Activated naive CD8-positive, alpha-beta T cell treated with anti-CD3 and anti-CD28 coated beads, Interleukin-2, amount 50 U/mL, for 16 hours (primary cell): ENCODE data around the gene GPR35.

Experiments used
- DNase-seq: peaks from one replicate; pipeline ENCODE4 v3.0.0-alpha.2; 2020; ENCODE audit warnings: low read depth, low spot score

Gene GPR35

DNA sequence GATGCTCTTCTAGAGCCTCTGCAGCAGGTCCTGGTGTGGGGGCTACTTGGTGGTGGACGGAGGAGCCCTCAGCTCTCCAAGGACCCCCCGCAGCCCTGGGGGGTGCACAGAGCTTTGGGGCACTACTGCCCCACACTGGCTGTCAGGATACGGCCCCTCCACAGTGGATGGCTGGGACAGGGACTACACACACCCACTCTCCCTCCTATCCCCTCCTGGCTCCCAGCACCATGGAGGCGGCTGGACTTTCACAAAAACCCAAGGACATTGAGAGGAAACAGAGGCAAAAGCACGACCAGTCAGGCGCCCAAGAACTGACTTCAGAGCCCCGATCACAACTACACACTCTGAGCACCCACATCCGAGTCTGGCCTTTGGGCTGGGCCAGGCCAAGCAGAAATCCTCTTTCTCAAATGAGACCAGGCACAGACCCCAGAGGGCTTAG is 12.6 kb downstream of the GPR35 start:
- DNase-seq, result no peak

DNA sequence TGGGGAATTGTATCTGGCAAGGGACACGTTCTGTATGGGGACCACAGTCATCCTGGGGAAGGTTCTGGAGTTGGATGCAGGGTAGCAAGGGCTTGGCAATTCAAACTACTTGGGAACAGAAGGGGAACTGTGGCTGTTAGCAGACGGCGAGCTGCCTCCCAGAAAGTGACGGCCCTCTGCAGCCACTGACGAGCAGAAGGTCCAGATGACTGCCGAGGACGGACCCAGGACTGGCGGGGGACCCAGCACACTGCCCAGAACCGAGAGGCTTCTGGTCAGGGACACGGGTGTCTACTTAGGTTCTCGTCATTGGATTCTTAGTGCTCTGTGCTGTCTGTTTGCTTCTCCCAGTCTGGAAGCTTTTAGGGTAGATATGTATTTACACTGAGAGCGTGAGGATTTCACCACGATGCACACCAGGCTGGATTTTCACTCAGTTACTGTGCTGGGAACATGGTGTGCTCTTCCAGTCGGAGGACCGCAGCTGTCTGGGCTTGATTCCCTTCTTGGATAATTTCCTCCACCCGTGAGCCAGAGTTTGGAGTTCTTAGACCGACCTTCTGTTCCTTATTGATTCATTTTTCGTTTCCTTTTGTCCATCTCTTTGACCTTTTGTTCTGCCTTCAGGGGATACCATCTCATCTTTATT is 13.4 kb downstream of the GPR35 start:
- no peak for DNase-seq

DNA sequence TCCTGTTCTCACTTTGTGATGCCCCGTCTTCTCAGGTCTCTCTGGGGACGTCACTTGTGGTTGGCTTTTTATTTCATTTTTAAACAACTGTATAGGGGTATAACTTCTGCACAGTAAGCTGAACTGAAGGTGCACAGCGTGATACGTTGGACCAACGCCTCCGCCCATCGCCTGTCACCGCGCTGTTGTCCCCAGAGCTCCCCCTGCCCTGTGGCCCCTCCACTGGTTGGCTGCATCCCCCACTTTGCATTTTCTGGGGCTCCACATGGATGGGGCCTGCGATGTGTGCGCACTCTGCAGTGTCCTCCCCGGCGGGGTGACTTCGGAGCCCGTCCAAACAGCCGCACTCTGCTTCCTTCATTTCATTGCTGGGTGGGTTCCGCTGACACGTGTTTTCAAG is 14.3 kb downstream of the GPR35 start:
- no peak for DNase-seq

DNA sequence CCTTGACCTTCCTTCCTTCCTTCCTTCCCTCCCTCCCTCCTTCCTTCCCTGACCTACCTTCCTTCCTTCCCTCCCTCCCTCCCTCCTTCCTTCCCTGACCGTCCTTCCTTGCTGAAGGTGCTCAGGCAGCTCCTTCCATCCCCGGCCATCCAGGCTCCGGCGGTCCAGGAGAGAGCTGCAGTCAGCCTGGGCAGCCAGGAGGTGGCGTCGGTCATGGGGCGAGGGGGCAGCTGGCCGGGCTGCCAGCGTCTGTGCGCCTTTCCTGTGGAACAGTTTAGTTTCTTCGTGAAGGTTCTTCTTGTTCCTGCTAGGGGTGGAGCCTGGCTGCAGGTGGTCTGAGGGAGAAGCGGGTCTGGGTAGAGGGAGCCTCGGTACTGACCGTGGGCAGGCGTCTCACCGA is 15.7 kb downstream of the GPR35 start:
- no peak for DNase-seq

DNA sequence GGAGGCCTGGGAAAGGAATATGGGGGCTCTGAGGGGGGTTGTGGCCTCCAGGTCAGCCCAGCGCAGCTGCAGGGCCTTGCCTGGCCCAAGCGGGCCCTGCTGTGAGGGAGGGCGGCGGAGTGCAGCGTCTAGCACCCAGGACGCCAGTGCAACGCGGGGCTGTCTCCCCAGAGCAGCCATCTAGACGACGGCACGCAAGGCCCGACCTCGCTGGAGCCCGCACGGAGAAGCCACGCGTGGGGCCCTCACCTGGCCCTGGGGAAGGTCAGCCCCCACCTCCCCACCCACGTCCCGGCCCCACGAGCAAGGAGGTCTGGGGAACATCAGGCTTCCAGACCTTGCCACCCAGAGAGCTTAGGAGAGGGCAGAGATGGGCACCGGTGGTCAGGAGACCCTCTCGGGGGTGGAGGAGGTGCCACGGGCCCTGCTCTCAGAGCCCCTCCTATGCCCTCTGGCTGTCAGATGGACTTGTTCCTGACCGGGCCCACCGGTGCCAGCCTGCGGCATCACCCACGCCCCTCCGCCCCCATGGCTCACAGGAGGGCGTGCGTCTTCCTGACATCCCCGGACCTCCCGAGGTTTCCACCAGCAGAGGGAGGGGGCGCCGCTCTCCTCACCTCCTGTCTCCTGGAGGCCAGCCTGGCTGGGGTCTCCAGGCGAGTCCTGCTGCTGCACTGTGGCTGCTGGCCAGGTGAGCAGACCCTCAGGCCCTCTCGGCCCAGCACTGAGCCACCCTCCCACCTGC is 17.0 kb downstream of the GPR35 start:
- DNase-seq, result no peak

DNA sequence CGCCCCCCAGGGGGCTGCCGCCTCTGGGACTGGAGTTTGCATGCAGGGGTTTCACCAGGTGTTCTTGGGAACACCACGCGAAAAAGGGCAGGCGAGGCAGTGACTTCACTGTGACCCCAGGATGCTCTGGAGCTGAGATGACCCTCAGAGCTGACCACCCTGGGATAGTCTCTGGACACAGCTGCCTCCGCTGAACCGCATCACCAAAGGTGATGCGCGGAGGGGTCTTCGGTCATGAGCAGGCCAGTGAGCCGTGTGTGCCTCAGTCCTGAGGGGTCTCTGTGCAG is 17.5 kb downstream of the GPR35 start:
- no peak for DNase-seq

DNA sequence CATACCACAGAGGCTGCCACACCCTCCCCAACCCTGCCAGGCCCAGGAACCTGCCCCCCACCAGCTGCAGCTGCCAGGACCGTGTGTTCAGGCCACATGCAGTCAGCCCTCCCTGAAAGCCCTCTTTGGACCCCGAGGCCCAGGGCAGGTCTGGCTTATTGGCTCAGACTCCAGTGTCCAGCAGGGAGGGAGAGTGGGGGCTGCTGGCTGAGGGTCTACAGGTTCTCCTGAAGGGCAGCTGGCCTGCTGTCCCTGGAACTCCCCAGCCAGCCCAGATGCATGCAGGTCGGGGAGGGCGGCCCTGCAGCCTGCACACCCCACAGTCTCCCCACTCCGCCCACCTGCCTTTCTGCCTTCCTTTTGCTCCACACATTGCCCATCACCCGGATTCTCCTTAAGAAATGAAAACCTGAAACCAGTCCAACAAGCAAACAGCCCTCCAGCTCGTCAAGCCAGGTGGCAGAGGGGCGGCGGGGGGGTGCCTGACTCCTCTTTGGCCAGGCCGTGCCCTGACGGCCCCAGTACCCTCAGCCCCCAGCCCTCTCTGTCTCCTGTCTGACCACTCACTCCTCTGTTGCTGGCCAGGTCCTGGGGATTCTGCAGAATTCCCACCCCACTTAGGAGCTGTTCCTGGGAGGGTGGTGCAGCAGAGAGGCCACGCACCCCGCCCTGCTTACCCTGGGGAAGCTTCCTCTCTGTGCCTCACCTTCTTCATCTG is 18.0 kb downstream of the GPR35 start:
- no peak for DNase-seq

DNA sequence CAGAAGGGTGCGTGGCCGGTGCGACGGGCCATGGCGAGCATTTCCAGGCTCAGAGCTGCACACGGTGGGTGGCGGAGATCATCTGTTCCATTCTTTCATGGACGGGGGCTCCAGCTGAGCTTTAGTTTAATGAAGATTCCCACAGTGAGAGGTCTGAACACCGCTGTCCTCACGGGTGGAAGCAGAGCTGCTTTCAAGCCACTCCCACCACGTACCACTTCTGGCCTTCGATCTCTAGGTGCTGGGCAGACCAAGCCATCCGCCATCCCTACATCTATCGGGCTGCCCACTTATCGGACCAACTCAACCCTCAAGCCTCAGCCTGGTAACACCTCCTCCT is 18.5 kb downstream of the GPR35 start:
- DNase-seq, result no peak

DNA sequence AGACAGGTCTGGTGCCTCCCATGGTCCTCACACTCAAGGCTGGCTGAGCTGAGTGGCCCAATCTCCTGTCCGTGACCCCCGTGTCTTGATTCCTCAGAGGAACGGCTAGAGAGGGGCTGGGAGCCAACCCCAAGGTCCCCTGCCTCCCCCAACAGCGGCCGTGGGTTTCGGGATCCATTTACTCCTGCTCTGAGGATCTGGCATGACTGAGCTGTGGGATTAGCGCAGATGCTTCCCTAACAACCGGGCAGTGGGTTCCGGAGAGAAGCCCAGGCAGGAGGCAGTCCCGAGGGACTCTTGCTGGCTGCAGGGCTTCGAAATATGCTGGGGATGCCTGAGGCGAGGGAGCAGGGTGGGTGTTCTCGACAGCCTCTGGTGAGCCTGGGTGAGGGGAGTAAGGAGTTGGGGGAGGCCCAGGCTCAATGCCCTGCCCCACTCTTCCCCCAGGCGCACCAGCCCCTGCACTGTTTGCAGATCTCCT is 18.9 kb downstream of the GPR35 start:
- no peak for DNase-seq

DNA sequence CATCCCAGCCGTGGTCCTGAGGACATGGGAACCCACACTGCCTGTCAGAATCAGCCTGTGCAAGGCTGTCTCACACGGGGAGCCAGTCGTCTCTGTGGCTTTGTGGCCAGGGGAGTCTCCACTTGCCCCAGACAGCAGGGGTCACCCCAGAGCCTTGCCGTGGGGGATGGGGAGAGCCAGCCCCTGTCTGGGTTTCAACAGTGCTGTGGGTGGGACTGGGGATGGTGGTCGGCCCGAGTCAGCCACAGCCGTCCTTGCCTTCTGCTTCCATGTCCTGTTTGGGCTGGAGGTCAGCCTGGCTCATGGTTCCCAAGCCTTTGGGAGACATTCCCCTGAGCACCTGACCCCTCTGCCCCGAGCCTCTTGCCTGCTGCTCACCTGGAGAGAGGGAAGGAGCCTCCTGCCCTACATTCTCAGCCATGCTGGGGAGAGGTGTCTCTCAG is 19.6 kb downstream of the GPR35 start:
- DNase-seq, result no peak

DNA sequence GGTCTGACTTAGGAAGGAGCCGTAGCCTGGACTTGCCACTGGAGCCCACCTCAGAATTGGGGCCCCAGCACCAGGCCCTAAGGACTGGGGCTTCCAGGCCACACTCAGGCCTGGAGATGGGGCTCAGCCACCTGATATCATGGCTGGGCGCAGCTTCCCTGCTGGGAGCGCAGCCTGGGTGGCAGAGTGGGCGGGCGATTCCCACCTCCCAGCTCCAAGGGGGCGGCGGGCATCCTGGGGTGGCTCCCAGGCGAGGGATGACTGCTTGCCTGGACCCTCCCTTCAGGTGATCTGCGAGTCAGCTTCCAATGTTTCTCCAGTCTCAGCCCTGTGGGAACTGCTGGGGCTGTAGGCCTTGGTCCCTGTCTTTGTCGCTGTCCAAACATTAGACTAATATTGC is 20.1 kb downstream of the GPR35 start:
- no peak for DNase-seq

DNA sequence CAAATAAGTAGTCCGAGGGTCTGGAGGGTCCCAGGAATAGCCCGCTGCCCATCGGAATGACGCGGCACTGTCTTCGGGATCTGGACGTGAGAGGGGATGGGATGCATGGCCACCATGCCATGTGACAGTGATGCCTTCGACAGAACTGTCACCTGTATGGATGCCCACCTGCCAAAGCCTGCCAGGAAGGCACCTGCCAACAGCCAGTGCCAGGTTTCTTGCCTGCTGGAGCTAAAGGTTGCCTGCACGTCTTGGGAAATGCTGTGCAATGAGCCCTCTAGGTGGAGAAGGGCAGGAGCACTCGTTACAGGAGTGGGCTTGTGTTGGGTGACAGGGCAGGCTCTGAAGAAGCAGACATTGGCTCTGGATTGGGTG is 20.5 kb downstream of the GPR35 start:
- no peak for DNase-seq

DNA sequence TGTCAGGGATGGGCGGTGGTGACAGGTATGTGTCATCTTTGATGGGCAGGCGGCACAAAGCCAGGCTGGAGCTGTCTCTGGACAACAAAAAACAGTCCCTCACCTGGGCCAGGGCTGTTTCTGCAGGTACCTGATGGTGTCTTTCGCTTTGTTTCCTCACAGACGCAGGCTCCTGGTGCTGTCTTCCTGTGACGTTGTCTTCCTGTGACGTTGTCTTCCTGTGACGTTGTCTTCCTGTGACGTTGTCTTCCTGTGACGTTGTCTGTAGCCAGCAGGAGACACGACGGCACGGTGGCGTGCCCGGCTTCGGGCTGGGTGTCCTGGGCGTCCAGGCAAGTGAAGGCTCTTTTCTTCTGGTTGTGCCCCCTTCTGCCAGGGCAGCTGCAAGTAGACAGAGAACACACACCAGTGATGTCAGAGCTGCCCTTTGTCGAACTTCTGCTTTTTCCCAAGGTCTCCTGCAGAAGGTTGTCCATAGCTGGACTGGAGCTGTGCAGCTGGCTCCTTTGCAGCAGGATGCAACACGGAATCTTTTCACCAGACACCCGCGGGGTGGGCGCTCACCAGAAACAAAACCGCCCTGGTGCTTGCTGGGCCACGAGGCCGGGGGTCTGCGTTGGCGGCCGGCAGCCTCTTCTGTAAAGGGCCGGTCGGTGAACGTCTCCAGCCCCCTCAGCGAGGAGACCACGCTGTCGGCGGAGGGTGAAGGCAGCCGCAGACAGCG is 21.1 kb downstream of the GPR35 start:
- DNase-seq, result no peak

DNA sequence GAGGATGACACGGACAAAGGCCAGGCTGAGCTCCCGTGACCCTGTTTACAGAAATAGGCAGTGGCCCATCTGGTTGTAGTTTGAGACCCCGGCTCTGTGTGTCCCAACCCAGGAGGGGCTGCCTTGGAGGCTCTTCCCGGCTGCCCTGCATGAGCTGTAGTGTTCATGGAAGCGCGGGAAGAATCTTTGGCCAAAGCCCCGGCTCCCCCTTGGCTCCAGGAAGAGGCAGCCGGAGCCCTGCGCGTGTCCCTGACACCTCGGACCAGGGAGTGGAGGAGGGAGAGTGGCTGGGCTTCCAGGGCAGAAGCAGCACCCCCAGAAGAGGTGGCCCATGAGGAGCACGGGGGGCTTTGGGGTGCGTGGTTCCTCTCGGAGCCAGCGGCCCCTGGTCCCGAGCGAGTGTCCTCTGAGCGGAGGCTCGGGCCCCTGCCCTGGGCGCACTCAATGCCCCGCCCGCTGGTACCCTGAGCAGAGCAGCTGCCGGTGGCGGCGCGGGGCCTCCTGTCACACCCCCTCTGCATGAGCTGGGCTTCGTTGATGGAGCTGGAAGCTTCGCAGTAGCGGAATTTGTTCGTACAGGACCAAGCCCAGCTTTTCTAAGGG is 21.7 kb downstream of the GPR35 start:
- no peak for DNase-seq

DNA sequence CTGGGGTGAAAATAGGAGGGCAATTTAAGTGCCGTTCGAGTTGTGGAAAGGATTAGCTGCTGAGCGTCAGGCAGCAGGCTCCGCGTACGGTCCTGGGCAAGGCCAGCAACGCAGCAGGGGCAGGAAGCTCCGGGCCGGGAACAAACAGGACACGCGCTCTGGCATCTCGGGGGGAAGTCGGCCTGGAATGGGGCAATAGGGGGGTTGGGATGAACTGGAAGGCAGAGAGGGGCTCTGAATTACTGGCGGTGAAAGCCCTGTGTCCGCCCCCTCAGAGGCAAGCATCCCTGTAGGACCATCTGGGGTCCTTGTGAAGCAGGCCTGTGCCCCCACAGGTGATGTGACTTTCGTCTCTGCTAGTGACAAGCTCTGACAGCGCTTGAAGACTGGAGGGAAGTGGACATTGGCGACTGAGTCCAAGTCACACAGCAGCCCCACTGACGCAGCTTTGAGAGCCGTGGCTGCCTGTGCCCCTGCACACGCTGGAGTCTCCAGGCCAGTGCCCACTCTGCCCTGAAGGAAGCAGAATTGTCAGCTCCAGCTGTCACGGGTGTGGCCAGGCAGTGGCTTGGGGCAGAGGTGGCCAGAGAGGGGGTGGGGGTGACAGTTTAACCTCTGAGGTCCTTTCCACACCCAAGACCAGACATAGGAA is 22.3 kb downstream of the GPR35 start:
- no peak for DNase-seq

DNA sequence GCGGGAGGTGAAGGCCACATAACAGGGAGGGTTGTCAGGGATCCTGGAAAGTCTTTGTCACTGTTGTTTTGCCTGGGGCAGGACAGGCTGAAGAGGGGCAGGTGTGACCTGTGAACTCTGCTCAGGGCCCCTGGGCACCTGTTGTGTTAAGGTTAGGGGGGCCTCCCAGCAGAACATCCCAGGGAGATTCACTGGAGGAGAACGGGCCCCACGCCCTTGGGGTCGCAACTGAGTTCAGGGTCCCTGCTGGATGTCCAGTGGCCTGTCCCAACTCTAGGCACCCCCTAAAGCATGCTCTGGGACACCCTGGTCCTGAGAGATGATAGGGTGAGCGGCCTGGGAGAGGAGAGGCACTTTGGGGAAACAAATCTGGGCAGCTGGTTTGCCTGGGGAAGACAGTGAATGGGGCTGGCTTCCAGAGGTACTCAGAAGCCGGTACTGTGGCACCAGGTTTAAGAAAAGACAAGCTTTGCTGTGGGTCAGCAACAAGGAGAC is 22.9 kb downstream of the GPR35 start:
- DNase-seq, result no peak

DNA sequence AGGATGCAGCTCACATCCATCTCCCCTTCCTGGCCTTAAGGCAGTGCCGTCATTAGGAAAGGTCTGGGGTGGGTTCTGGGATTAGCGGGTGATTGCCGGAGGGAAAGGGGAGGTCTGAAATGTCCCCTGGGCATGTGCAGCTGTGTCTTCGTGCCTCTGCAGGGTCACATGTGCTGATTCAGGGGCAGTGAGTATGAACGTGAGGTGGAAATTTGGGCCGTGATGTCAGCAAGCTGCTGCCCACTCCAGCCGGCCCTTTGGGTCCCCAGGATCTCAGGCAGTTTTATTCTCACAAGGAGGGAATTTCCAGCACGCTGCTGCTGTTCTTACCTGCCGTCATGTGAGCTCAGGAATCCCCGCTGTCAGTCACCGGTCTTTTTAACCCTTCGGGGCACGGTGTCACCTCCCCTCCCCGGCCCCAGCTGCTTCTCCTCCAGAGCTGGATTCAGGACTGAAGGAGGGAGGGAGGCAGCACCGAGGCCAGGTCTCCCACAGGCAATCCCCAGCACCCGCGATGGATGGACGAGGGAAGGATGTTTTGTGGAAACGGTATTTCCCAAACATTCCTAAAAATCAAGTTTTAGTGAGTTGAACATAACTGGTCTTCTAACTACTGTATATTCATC is 23.5 kb downstream of the GPR35 start:
- no peak for DNase-seq

DNA sequence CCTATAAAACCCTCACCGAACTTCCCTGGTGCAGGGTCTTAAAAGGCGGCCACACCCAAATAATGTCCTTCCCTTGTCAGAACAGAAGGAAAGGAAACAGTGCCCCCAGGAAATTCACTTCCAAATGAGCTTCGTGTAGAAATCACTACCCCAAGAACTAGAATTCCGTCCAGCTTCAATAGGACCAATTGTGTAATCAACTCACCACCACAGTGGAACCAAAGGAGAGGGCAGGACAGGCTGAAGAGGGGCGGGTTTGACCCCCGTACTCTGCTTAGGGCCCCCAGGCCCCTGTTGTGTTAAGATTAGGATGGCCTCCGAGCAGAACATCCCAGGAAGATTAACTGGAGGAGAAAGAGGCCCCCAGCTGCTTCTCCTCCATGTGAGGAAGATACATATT is 24.1 kb downstream of the GPR35 start:
- DNase-seq, result no peak

DNA sequence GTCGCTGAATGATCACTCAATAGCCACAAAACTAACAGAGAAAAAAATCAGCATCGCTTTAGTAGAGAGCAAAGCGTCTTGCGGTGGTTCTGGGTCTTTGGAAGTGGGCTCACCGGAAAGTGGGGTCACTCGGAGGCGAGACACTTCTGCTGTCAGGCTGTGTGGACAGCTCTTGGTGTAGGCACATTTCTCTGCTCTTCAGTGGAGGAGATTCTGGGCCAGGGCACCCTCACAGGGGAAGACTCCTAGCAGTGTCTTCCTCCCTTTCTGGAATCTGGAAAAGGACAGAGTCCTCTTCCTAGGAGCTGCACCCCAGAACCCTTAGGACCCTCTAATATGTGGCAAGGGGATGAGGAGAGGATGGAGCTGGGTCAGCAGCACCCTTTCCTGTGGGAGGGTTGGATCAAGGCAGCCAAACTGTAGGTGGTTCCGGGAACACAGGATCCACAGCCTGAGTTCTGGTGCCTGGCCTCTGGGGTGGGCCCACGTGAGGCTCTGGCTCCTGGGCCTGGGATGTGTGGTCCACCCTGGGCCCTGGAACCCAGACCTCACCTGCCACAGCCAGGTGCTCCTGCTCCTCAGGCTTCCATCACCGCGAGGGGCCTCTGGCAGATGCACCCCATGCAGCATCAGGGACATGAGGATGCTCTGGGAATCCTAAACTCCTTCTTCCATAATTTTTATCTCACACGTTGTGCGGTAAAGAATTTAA is 25.1 kb downstream of the GPR35 start:
- no peak for DNase-seq

DNA sequence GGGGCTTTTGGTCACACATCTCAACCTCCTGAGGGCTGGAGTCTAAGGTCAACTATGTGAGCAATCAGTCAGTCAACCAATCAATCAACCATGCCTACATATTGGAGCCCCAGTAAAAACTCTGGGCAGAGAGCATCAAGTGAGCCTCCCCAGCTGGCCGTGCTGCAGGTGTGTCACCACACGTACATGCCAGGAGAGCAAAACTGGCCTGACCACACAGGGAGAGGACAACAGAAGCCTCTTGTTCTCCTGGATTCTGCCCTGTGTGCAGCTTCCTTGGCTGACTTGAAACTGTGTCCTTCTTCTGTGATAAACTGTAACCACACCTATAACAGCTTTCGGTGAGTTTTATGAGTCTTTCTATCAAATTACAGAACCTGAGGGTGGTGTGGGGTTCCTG is 25.9 kb downstream of the GPR35 start:
- DNase-seq, result no peak
